HepG2 (cell line): ENCODE measurements around the gene POLR3K. TPM values are rescaled to one million over a fixed set of nuclear protein-coding genes. Genes with fewer than 3 reads are reported as not detected.

Experiments used
- CEBPB ChIP-seq: IDR thresholded peaks from 2 replicates; pipeline ENCODE4 v1.6.1; 2011; ENCODE audit warnings: low read depth, low read length, improper control_type of control experiment, borderline replicate concordance
- CSRNP1 ChIP-seq: sonication (generic); formaldehyde crosslinking; IDR thresholded peaks from 2 replicates; pipeline ENCODE4 v1.8.1; 2023; ENCODE audit warnings: mild to moderate bottlenecking, missing genetic modification reagents
- EP300 ChIP-seq, 3 experiments: sonication (generic) in 1 of 3; formaldehyde crosslinking in 1 of 3; IDR thresholded peaks; 2 replicates each; pipeline versions ENCODE4 v1.5.1 to v1.6.1; 2011 to 2020; ENCODE audit warnings: low read depth in 2 of 3, low read length in 2 of 3, borderline replicate concordance in 1 of 3, improper control_type of control experiment in 1 of 3, mild to moderate bottlenecking in 1 of 3, missing genetic modification reagents in 1 of 3, moderate library complexity in 1 of 3
- FOXK2 ChIP-seq: fragments of 450-650 bp; IDR thresholded peaks from 2 replicates; pipeline ENCODE4 v1.6.1; 2016
- HDAC1 ChIP-seq: sonication (generic); formaldehyde crosslinking; IDR thresholded peaks from 2 replicates; pipeline ENCODE4 v1.5.1; 2020; ENCODE audit warnings: mild to moderate bottlenecking, missing genetic modification reagents
- KMT2A ChIP-seq: sonication (generic); formaldehyde crosslinking; IDR thresholded peaks from 2 replicates; pipeline ENCODE4 v1.4.0; 2020; ENCODE audit warnings: missing genetic modification reagents
- KMT2B ChIP-seq: IDR thresholded peaks from 2 replicates; pipeline ENCODE4 v1.6.1; 2016; ENCODE audit warnings: missing genetic modification reagents, missing compliant biosample characterization
- MEIS2 ChIP-seq: sonication (generic); formaldehyde crosslinking; IDR thresholded peaks from 2 replicates; pipeline ENCODE4 v1.9.0; 2021; ENCODE audit warnings: mild to moderate bottlenecking, missing genetic modification reagents
- NCOR1 ChIP-seq: fragments of 200-600 bp; sonication (generic); IDR thresholded peaks from 2 replicates; pipeline ENCODE4 v1.7.0; 2017; ENCODE audit warnings: antibody characterized with exemption, low read length, borderline replicate concordance
- PCBP1 ChIP-seq: fragments of 200-400 bp; formaldehyde crosslinking; IDR thresholded peaks from 2 replicates; pipeline ENCODE4 v1.6.1; 2017; ENCODE audit warnings: mild to moderate bottlenecking, low read depth, low read length, borderline replicate concordance
- RNF219 ChIP-seq: sonication (generic); formaldehyde crosslinking; IDR thresholded peaks from 2 replicates; pipeline ENCODE4 v1.5.0; 2020; ENCODE audit warnings: mild to moderate bottlenecking, missing genetic modification reagents
- ZHX2 ChIP-seq, 2 experiments: sonication (generic) in 1 of 2; formaldehyde crosslinking in 1 of 2; IDR thresholded peaks; 2 replicates each; pipeline versions ENCODE4 v1.6.1 to v1.9.0; 2014 to 2022; ENCODE audit warnings: antibody characterized with exemption in 1 of 2, borderline replicate concordance in 1 of 2, inconsistent platforms in 1 of 2, low read depth in 1 of 2, missing genetic modification reagents in 1 of 2
- ZMYM2 ChIP-seq: sonication (generic); formaldehyde crosslinking; IDR thresholded peaks from 2 replicates; pipeline ENCODE4 v1.8.0; 2022; ENCODE audit warnings: mild to moderate bottlenecking, missing genetic modification reagents
- polyA plus RNA-seq, 8 experiments: library from polyadenylated mRNA; depleted of rRNA in 3 of 8; stranded (reverse) in 7 of 8; unstranded in 1 of 8; fragments of >200 nt; fragmentation: Illumina TruSeq in 4 of 8; extraction: Trizol in 4 of 8; gene quantifications; 2 replicates each; pipeline versions ENCODE4 v1.2.1 to v1.2.3, GENCODE V29; 2011 to 2016; ENCODE audit warnings: low read depth in 4 of 8, missing spikeins in 1 of 8, mixed read lengths in 1 of 8; ENCODE audit not compliant: insufficient read depth in 1 of 8
- total RNA-seq, 5 experiments: library from RNA; depleted of rRNA; stranded (reverse); fragments of >200 nt; fragmentation: Illumina TruSeq; extraction: Trizol; gene quantifications; 2 replicates each; pipeline ENCODE4 v1.2.3, GENCODE V29; 2016; ENCODE audit warnings: low read depth in 1 of 5
- TF ChIP-seq, protein P1 (sequence below), 2 experiments: sonication (generic) in 1 of 2; formaldehyde crosslinking in 1 of 2; IDR thresholded peaks; 2 replicates each; pipeline versions ENCODE4 v1.4.0 to v1.6.1; 2018 to 2020; ENCODE audit warnings: missing genetic modification reagents in 2 of 2, borderline replicate concordance in 1 of 2, low read depth in 1 of 2, mild to moderate bottlenecking in 1 of 2, missing biosample characterization in 1 of 2

Gene POLR3K
- total and polyA plus RNA-seq, 2 of the 13 experiments (the other 11 are each of a cell fraction or from before 2014, with no cell fraction given) = 14.8 to 18.8 TPM

- TF ChIP-seq, protein P1, sequence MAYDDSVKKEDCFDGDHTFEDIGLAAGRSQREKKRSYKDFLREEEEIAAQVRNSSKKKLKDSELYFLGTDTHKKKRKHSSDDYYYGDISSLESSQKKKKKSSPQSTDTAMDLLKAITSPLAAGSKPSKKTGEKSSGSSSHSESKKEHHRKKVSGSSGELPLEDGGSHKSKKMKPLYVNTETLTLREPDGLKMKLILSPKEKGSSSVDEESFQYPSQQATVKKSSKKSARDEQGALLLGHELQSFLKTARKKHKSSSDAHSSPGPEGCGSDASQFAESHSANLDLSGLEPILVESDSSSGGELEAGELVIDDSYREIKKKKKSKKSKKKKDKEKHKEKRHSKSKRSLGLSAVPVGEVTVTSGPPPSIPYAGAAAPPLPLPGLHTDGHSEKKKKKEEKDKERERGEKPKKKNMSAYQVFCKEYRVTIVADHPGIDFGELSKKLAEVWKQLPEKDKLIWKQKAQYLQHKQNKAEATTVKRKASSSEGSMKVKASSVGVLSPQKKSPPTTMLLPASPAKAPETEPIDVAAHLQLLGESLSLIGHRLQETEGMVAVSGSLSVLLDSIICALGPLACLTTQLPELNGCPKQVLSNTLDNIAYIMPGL (CRISPR knock-in tag; IDR thresholded peaks at IDR 0.05; ENCODE audit: borderline replicate concordance in 1 of 2, low read depth in 1 of 2) = no peak
- TF ChIP-seq PCBP1 = 0 out of 2 replicates have a peak, but pooled peaks have one; percentile 29
- no peak for TF ChIP-seq MEIS2 (CRISPR knock-in tag)
- 0 out of 2 replicates have a peak, but pooled peaks have one; percentile 38 for TF ChIP-seq CSRNP1 (CRISPR knock-in tag)
- peak; percentile 24; the same call in 1 of the 2 replicates for TF ChIP-seq NCOR1
- TF ChIP-seq CEBPB = peak; percentile 100
- TF ChIP-seq ZMYM2 (CRISPR knock-in tag) = 0 out of 2 replicates have a peak, but pooled peaks have one; percentile 28
- no peak for TF ChIP-seq FOXK2
- TF ChIP-seq HDAC1 (CRISPR knock-in tag) = no peak; the same call in none of the 2 replicates
- TF ChIP-seq ZHX2 (IDR thresholded peaks at IDR 0.05; ENCODE audit: low read depth) = no peak
- no peak for TF ChIP-seq ZHX2 (CRISPR knock-in tag; IDR thresholded peaks at IDR 0.05; ENCODE audit: borderline replicate concordance)
- no peak for TF ChIP-seq KMT2A (CRISPR knock-in tag)
- TF ChIP-seq RNF219 (CRISPR knock-in tag) = no peak
- no peak for TF ChIP-seq KMT2B (CRISPR knock-in tag)
- TF ChIP-seq EP300 (IDR thresholded peaks at IDR 0.05; ENCODE audit: low read depth in 2 of 2, low read length in 2 of 2) = peak in 1 of 2 experiments; percentile 41; a peak in 1 of 4 replicates
- TF ChIP-seq EP300 (CRISPR knock-in tag; IDR thresholded peaks at IDR 0.05; ENCODE audit: borderline replicate concordance) = no peak
Observed at GRCh38 chr16:75580-76501, 22.4 kb upstream of the POLR3K start (continued).
